HG03571 (cell line): Measurements from ENCODE around the gene ARMH4.

ENCODE experiments used
- ATAC-seq: cut with Tn5 transposase; IDR thresholded peaks from one replicate; pipeline ENCODE4 v1.9.1; 2021; ENCODE audit not compliant: unreplicated experiment

Gene ARMH4

GRCh38 chr14:58100735-58101368 is 51.2 kb downstream of the ARMH4 start:
- ATAC-seq: no peak

GRCh38 chr14:58099682-58100081 is 52.3 kb downstream of the ARMH4 start:
- ATAC-seq: no peak

DNA sequence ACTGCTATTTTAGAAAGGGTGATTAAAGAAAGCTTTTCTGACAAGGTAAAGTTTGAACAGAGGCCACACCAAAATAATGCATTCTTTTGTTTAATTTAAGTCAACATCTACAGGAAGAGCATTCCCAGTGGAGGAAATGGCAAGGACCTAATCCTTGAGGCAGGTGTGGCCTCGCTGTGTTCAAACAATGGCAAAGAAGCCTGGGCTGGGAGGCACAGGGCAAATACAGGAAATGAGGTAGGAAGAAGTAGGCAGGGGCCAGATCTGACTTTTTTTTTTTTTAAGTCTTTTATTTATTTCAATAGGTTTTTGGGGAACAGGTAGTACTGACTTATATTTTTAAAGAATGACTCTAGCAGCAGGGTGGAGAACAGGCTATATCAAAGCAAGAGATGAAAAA is 53.5 kb downstream of the ARMH4 start:
- no peak for ATAC-seq

- ATAC-seq: no peak
Observed at GRCh38 chr14:58096731-58097130, 55.3 kb downstream of the ARMH4 start.

DNA sequence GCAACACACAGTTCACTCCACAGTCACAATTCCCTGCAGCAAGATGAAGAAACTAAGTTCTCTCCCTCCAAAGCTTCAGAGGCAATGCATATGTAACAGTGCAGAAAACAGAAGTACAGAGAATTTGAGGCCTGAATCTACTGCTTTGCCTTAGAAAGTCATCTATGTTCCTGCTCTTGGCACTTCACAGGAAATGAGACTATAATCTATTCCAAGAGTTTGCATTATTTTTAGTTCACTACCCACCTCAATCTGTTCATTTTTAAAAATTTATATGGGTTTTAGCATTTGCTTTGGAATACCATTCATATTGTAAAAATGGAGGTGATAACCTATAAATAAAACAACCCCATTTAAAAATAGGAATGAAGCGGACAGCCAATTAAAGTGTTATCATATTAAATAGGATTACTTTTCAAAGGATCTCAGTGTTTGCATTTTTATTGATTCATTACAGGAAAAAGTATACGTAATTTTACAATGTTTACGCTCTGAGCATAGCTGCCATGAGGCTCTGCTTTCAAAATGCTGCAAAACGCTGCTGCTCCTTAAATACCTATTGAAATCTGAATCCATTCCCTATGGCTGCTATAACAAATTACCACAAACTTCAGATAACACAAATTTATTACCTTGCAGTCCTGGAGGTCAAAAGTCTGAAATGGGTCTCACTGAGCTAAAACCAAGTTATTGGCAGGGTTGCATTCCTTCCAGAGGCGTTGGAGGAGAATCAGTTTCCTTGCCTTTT is 60.0 kb downstream of the ARMH4 start:
- no peak for ATAC-seq

DNA sequence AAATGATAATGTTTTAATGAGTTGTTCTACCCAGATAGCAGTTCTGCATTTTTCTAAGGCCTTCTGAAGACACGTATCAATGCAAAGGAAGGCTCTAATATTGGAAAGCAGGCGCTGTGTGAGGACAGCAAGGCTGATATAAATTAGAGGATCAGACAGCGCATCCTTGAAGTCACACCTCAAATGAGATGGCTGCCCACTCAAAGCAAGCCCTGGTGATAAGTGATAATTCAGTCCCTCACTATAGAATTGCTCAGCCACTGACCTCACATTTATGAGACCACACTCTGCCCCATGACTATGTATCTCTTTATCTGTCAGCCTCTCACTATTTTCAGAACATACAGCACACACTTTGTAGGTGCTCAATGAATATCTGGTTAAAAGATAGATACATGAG is 62.4 kb downstream of the ARMH4 start:
- ATAC-seq: no peak

DNA sequence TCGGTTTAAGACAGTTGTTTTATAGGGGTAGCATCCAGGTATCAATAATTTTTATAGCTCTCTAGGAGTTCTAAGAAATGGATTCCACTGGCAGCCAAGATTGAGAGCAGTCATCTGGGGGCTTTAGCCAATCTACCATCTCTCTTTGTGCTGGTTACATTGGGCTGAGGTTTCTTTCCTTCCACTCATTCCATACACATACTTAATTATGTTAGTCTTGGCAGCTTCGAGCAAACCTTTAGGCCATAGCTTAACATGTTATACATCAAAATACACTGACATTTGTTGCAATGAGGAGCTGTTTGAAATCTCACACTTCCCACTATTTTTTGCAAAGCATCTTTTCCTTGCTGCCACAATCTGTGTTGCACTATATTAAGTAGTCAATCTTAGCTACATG is 63.1 kb downstream of the ARMH4 start:
- ATAC-seq: no peak

DNA sequence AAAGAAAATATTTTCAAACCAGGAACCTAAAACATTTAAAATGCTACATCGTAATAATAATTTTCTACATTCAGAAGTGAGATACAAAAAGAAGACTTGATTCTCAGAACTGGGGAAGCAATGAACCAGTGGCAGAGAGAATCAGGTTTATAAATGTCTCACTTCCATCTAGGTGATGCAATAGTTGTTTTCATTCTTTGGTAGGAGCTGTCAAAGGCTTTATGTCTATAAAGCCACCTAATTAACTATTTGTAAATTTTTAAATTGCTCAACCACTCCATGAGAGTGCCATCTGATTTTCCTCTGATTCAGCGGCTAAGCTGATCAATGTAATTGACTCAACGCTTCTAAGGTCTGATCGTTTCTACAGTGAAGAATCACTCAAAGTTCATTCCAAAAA is 66.1 kb downstream of the ARMH4 start:
- no peak for ATAC-seq

DNA sequence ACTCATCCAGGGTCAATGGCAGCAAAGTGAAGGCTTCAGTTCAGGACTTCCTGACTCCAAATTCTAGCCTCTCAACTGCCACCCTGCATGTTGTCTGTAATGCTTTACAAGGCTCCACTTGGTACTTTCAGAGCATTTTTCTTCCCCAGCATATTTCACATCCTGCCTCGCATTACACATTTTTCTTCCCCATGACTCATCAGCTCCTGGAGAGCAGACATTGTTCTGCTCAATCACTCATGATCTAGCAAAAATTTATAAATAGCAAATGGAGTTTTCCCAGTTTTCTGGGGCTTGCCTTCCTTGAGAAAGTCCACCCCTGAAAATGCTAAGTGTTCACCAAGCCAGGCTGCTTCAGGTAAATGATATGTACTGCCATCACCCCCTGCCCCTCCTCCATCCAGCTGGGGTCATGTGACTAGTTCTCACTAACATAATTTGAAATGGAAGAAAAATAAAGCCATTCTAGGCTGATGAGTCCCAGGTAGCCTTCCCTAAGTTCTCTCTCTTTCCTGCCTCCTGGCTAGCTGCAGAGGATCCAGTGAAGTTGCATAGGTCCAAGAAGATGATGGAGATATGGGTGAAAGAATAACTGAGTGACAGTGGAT is 69.4 kb downstream of the ARMH4 start:
- ATAC-seq: no peak

DNA sequence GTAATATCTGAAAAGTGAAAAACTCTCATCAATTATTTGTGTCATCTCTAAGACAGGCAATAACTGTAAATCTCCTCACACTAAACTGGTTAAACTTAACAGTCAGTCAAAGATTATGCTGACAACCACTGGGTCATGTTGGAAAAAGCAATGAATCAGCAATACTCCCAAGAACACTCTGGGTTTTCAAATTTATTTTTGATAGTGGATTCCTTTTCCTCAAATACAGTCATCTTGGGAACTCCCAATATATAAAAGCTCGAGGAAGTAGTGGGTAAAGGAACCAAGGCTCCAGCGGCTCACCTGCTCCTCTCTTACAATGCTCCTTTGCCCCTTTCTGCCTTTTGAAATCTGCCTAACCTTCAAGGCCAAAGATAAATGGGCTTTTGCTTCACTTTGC is 70.0 kb downstream of the ARMH4 start:
- ATAC-seq: no peak

DNA sequence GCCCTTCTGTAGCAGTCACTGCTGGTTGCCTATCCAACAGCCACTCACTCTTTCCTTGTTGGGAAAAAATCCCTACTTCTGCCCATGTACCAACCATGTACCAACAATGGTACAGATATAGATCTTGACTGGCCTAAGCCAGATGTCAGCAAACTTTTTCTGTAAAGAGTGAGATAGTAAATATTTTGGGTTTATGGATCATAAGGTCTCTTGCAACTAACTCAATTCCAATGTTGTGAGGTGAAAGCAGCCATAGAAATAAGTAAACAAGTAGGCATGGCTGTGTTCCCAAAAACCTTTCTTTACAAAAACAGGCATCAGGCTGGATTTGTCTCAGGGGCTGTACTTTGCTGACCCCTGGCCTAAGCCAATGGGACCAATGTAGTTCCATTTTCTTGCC is 73.5 kb downstream of the ARMH4 start:
- no peak for ATAC-seq

DNA sequence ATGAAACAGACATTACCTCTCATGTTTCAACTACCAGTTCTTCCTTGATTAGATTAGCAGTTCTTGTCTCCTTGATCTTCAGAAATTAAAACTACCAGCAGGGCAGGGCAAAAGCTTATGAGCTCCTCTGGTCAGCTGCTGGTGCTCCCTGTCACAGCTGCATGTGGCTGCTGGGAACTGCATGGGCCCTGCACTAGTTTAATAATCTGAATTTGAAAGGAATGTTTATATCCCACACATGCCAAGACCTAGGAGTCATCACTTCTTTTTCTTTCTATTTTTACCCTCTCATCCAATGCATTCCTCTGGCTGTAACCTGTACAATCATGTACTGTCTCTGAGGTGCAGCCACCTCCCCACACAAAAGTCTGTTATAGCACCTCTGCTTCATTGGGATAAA is 73.9 kb downstream of the ARMH4 start:
- ATAC-seq: no peak

DNA sequence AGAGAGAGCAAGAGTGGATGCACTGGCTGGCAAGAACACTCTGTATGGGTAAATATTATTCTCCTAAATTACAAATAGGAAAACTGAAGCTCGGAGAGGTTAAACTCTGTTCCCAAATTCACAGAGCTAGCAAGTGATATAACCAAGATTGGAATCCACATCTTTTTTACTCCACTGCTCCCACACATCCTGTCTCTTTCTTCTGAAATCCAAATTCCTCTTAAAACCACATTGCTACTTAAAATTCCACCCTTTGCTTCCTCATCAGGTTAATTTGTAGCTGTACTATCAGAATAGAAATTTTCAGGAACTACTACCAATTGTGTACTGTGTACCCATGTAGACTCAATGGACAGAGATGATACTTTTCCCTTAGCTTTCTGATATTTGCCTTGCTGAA is 74.4 kb downstream of the ARMH4 start:
- ATAC-seq: no peak

DNA sequence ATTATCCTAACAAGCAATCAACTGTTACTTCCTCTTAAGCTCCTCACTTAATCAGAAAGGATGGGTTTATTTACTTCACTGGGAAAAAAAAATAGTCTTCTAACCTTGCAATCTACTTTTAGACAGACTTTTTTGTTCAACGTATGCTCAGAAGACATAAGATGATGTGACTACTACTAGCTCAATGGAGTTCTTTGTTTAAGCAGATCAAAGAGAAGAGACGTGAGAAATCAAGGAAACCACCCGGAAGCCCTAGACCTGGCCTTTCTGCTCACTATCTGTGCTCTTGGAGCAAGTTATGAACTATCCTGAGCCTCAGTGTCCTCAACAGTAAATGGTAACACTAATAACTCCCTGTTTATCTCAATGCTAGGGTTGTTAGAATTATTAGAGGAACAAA is 78.5 kb downstream of the ARMH4 start:
- ATAC-seq: no peak

DNA sequence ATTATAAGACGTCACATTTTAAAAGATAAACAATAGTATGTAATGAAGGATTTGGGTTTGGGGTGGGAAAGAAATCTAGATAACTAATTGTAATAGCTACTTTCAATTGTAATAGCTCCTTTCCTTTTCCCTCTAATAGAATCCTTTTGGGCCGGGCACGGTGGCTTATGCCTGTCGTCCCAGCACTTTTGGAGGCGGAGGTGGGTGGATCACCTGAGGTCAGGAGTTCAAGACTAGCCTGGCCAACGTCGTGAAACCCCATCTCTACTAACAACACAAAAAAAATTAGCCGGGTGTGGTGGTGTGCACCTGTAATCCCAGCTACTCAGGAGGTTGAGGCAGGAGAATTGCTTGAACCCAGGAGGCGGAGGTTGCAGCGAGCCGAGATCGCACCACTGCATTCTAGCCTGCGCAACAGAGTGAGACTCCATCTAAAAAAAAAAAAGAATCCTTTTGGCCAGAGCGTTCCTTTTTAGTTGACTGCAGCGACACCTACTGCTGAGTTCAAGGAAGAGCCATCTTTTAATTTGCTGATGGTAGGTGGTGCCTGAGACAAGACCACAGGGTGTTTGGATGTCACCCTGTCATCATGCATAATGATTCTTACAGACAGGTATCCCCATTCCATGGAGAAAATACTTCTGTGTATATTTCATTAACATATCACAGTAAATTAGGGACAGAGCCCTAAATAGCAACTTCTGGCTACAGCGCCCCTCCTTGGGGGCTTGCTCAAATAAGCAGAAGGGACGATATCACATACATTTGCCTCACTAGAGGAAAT is 79.5 kb downstream of the ARMH4 start:
- ATAC-seq: no peak

DNA sequence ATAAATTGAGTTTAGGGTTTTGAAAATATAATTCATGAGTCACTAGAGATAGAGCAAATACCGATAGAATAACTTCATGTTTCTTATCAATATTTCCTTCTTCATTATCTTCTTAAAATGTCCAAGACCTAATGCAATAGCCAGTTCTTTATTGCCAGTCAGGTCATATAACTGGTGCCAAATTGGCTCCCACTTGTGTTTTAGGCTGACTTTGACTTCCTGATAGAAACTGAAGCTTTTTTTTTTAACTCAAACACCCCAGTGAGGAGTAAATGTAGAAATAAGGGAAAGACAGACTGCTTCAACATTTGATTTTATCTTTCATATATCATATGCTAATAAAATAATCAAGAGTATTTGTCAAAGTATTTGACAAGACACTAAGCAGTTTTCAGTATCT is 80.7 kb downstream of the ARMH4 start:
- no peak for ATAC-seq

GRCh38 chr14:58068306-58068705 is 83.7 kb downstream of the ARMH4 start:
- no peak for ATAC-seq

DNA sequence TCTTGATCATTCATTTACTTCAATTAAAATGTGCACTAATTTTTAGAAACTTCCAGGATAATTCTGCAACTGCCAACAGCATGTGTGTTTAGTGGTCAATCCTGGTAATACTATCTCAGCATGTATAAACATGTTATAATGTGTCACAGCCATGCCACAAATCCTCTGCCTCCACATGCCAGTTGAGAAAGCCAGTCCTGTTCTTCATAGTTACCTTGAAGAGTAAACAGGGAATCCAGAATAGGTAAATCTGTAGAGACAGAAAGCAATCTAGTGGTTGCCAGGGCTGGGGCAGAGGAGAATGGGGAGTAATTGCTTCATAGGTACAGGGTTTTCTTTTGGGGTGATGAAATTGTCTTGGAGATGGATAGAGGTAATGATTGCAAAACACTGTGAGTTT is 85.9 kb downstream of the ARMH4 start:
- ATAC-seq: no peak

DNA sequence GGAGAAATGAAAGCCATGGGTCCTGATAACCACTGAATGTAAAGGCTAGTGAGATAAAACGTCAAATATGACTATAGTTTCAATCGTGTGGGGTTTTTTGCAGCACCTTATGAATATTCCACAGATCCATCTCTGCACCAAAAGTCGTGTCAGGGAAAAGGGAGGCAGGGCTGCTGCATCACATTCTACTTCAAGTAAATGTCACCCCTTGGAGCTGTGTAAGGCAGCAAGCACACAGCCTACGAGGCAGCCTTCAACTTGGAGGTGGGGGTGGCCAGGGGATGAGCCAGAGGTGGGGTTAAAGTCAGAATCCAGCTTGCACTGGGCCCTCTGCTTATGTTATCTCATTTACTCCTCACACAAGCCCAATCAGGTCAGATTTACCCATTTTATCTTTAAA is 90.4 kb downstream of the ARMH4 start:
- no peak for ATAC-seq

- no peak for ATAC-seq
Observed at GRCh38 chr14:58060898-58061297, 91.1 kb downstream of the ARMH4 start.

DNA sequence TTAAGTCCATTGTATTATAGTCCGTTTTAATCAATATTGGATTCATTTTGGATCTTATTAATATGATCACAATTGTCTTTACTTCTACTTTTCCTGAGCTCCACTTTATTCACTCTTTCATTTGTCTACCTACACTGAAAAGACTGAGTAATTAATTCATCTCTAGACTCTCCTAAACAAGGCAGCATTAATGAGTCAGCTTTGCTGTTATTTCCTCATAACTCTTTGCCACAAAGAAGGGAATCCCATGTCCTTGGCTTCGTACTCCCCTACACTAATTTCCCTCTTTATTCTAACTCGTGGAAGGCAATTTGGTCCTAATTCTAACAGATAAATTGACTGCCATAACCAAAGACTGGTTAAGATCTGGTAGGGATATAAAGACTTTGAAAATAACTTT is 91.9 kb downstream of the ARMH4 start:
- no peak for ATAC-seq

DNA sequence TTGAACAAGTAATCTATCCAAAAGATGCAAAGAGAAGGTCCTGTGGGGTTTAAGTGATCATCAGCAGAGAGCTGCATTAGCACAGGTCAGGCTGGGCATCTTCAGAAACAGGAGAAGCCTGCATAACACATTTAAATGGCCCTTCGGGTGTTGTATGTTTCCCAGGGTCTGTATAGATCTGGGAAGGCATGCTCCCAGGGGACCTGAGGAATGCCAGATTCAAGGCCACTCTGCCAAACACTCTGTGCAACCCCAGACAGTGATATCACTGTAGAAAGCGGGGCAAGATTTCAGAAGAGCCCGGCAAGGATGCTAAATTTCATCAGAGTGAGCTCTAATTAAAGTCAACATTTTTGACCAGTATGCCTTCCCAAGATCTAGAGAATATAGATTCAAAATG is 92.9 kb downstream of the ARMH4 start:
- no peak for ATAC-seq
